SK-N-SH (cell line): ENCODE data around the gene TTC7B. TPM values are rescaled to one million over a fixed set of nuclear protein-coding genes. Genes with fewer than 3 reads are reported as not detected.

Source experiments
- CTCF ChIA-PET: fragments of 300-600, 350-600 bp; formaldehyde crosslinking; extraction: SDS; loops from one replicate; lab custom pipeline; 2021; lab: Yijun Ruan, JAX
- POLR2A ChIA-PET: fragments of 350-600 bp; sonication (Branson Sonifier 250); formaldehyde crosslinking; extraction: SDS; loops from one replicate; lab custom pipeline; 2020; ENCODE audit warnings: antibody characterized with exemption, inconsistent platforms; lab: Yijun Ruan, JAX
- DNase-seq: peaks from one replicate; pipeline ENCODE4 v3.0.0; 2012
- H2AFZ ChIP-seq: fragments of 200-600 bp; sonication (generic); 2 replicates; pipeline ENCODE4 v1.8.1; 2016; ENCODE audit warnings: antibody characterized with exemption, mild to moderate bottlenecking, low read depth
- H3F3A ChIP-seq: fragments of 200-600 bp; sonication (generic); replicated peaks from 2 replicates; pipeline ENCODE3; 2016; ENCODE audit warnings: antibody characterized with exemption, mild to moderate bottlenecking; ENCODE audit not compliant: insufficient read depth
- H3K27ac ChIP-seq, 2 experiments: fragments of 200-500 bp in 1 of 2; fragments of 200-600 bp in 1 of 2; sonication (Bioruptor generic) in 1 of 2; sonication (generic), shearing (Covaris generic) in 1 of 2; 2 replicates each; pipeline versions ENCODE4 v1.5.1 to v1.6.1; 2014 to 2016; ENCODE audit warnings: low read depth in 2 of 2, inconsistent platforms in 1 of 2, low read length in 1 of 2, mild to moderate bottlenecking in 1 of 2, mixed read lengths in 1 of 2
- H3K27me3 ChIP-seq: fragments of 200-600 bp; sonication (generic), shearing (Covaris generic); 2 replicates; pipeline ENCODE4 v1.6.1; 2016; ENCODE audit warnings: mixed run types; ENCODE audit not compliant: insufficient read depth
- H3K36me3 ChIP-seq, 2 experiments: fragments of 200-500 bp in 1 of 2; fragments of 200-600 bp in 1 of 2; sonication (Bioruptor generic) in 1 of 2; sonication (generic) in 1 of 2; replicated peaks in 1 of 2; 2 replicates each; pipeline versions ENCODE3 to v1.5.1; 2014 to 2016; ENCODE audit warnings: low read length in 1 of 2, mild to moderate bottlenecking in 1 of 2; ENCODE audit not compliant: insufficient read depth in 2 of 2, control insufficient read depth in 1 of 2
- H3K4me1 ChIP-seq, 2 experiments: fragments of 200-500 bp in 1 of 2; fragments of 200-600 bp in 1 of 2; sonication (Bioruptor generic) in 1 of 2; sonication (generic), shearing (Covaris generic) in 1 of 2; 2 replicates each; pipeline versions ENCODE4 v1.5.1 to v1.6.1; 2014 to 2016; ENCODE audit warnings: low read depth in 1 of 2, low read length in 1 of 2, mixed run types in 1 of 2; ENCODE audit not compliant: insufficient read depth in 2 of 2, control insufficient read depth in 1 of 2
- H3K4me2 ChIP-seq: fragments of 200-600 bp; sonication (generic), shearing (Covaris generic); 2 replicates; pipeline ENCODE4 v1.6.1; 2017; ENCODE audit warnings: mixed run types
- H3K4me3 ChIP-seq, 2 experiments: fragments of 200-500 bp in 1 of 2; fragments of 200-600 bp in 1 of 2; sonication (Bioruptor generic) in 1 of 2; sonication (generic), shearing (Covaris generic) in 1 of 2; 2 replicates each; pipeline versions ENCODE4 v1.5.1 to v1.8.1; 2014 to 2016; ENCODE audit warnings: low read depth in 2 of 2, inconsistent platforms in 1 of 2, low read length in 1 of 2, mild to moderate bottlenecking in 1 of 2, mixed read lengths in 1 of 2, moderate library complexity in 1 of 2
- H3K79me2 ChIP-seq: fragments of 200-600 bp; sonication (generic); 2 replicates; pipeline ENCODE4 v1.8.1; 2017; ENCODE audit warnings: mild to moderate bottlenecking; ENCODE audit not compliant: insufficient read depth
- H3K9ac ChIP-seq: fragments of 200-600 bp; sonication (generic); 2 replicates; pipeline ENCODE4 v1.6.1; 2017; ENCODE audit warnings: mixed run types
- H3K9me2 ChIP-seq: fragments of 200-600 bp; sonication (generic); 2 replicates; pipeline ENCODE4 v1.6.1; 2017; ENCODE audit warnings: mixed run types
- H3K9me3 ChIP-seq: fragments of 200-600 bp; sonication (generic); 2 replicates; pipeline ENCODE4 v1.6.1; 2017; ENCODE audit warnings: mixed run types, mild to moderate bottlenecking, moderate library complexity
- H4K20me1 ChIP-seq: fragments of 200-600 bp; sonication (generic); 2 replicates; pipeline ENCODE4 v1.6.1; 2017; ENCODE audit warnings: mild to moderate bottlenecking, mixed run types; ENCODE audit not compliant: insufficient read depth
- CHD2 ChIP-seq: fragments of 150-350 bp; IDR thresholded peaks from 2 replicates; pipeline ENCODE4 v1.6.1; 2018; ENCODE audit warnings: low read length; ENCODE audit not compliant: partially characterized antibody
- CTCF ChIP-seq: fragments of 200-600 bp; sonication (generic); IDR thresholded peaks from 2 replicates; pipeline ENCODE4 v1.6.1; 2017; ENCODE audit warnings: antibody characterized with exemption, mild to moderate bottlenecking, moderate library complexity
- ELF1 ChIP-seq: IDR thresholded peaks from 2 replicates; pipeline ENCODE4 v1.4.0; 2012
- EZH2phosphoT487 ChIP-seq: fragments of 200-600 bp; sonication (generic); IDR thresholded peaks from 2 replicates; pipeline ENCODE4 v1.6.1; 2017; ENCODE audit warnings: low read depth, mixed run types, mild to moderate bottlenecking, antibody characterized with exemption, moderate library complexity, borderline replicate concordance
- FOSL2 ChIP-seq: IDR thresholded peaks from 2 replicates; pipeline ENCODE4 v1.4.0; 2012; ENCODE audit warnings: low read depth, mild to moderate bottlenecking, moderate library complexity, borderline replicate concordance
- FOXJ3 ChIP-seq: sonication (generic); formaldehyde crosslinking; IDR thresholded peaks from 2 replicates; pipeline ENCODE4 v1.5.1; 2020; ENCODE audit warnings: mild to moderate bottlenecking, missing genetic modification reagents
- NFIC ChIP-seq: IDR thresholded peaks from 2 replicates; pipeline ENCODE4 v1.4.0; 2012; ENCODE audit warnings: borderline replicate concordance
- NRF1 ChIP-seq: IDR thresholded peaks from 2 replicates; pipeline ENCODE4 v1.6.1; 2012; ENCODE audit warnings: low read depth, mild to moderate bottlenecking, low read length
- REST ChIP-seq: IDR thresholded peaks from 2 replicates; pipeline ENCODE4 v1.6.1; 2012; ENCODE audit warnings: mild to moderate bottlenecking, low read depth, low read length, moderate library complexity
- RXRA ChIP-seq: IDR thresholded peaks from 2 replicates; pipeline ENCODE4 v1.4.0; 2012; ENCODE audit warnings: low read depth, mild to moderate bottlenecking, borderline replicate concordance
- SIN3A ChIP-seq: IDR thresholded peaks from 2 replicates; pipeline ENCODE4 v1.6.1; 2012; ENCODE audit warnings: low read depth, mild to moderate bottlenecking, low read length, moderate library complexity, borderline replicate concordance
- SMC3 ChIP-seq: IDR thresholded peaks from 2 replicates; pipeline ENCODE4 v1.6.1; 2012; ENCODE audit warnings: low read depth, low read length, improper control_type of control experiment
- TEAD4 ChIP-seq: IDR thresholded peaks from 2 replicates; pipeline ENCODE4 v1.4.0; 2012; ENCODE audit warnings: mild to moderate bottlenecking, borderline replicate concordance; ENCODE audit not compliant: insufficient read depth
- WGBS: methylation state at CpG from one replicate; pipeline ENCODE4 v1.1.6; 2017; ENCODE audit warnings: low lambda C conversion rate; 5-methylcytosine and 5-hydroxymethylcytosine counted together
- polyA plus RNA-seq, 3 experiments: library from polyadenylated mRNA; depleted of rRNA; stranded (reverse); fragments of >200 nt; gene quantifications; 2 replicates each; pipeline ENCODE4 v1.2.3, GENCODE V29; 2012

Gene TTC7B
- polyA plus RNA-seq, 1 of the 3 experiments (the other 2 are of a cell fraction): 43.1 TPM

GRCh38 chr14:90608281-90608680, 207.9 kb downstream of the TTC7B start:
- POLR2A ChIA-PET: no interaction called here
- H3K9ac ChIP-seq: no peak overlapping the region
- H3K27me3 ChIP-seq: no peaks in the 10 kb centered on the region
- peaks cover 5% of the 10 kb centered on the region for H3F3A ChIP-seq
- no peak overlapping the region for H3K27ac ChIP-seq
- no peaks in the 10 kb centered on the region for H3K9me3 ChIP-seq
- H3K79me2 ChIP-seq: no peaks in the 10 kb centered on the region
- no peak for DNase-seq
- no peak overlapping the region for H3K4me2 ChIP-seq
- H4K20me1 ChIP-seq: no peaks in the 10 kb centered on the region
- H2AFZ ChIP-seq: no peak overlapping the region
- peaks cover 7 to 36% of the 10 kb centered on the region in 2 experiments; a peak in 3 of 4 replicates for H3K4me1 ChIP-seq
- 92% methylated on average over 11 of the region's 11 CpGs for WGBS
- H3K36me3 ChIP-seq: peaks cover 0 to 6% of the 10 kb centered on the region in 2 experiments
- H3K9me2 ChIP-seq: no peaks in the 10 kb centered on the region
- CTCF ChIA-PET: interaction anchor here (1.0 to 1.6 kb wide), 2 partner anchors 154 to 209 kb away, joined by 3 to 5 read pairs; no protein-coding TSS in a partner anchor
- H3K4me3 ChIP-seq: no peak overlapping the region
- TF ChIP-seq SIN3A (no peak), TEAD4 (no peak), SMC3 (no peak), FOXJ3 (CRISPR knock-in tag) (no peak), FOSL2 (no peak), REST (no peak), NRF1 (no peak), CHD2 (no peak), ELF1 (no peak), CTCF (no peak), RXRA (no peak), NFIC (no peak), EZH2phosphoT487 (no peak)
